Muscle of leg (tissue), 11 donors: Measurements from ENCODE around the gene PPP6R2. TPM values are rescaled to one million over a fixed set of nuclear protein-coding genes. Genes with fewer than 3 reads are reported as not detected.
A peak's percentile ranks its signal among the peaks of the same experiment; 100 is the strongest.

ENCODE experiments used
- DNase-seq: peaks from one replicate; pipeline ENCODE4 v3.0.0; 2013
- H3K27ac ChIP-seq: one replicate; pipeline ENCODE4 v1.5.1; 2013; ENCODE audit warnings: mild to moderate bottlenecking, low read length, control low read depth
- H3K27me3 ChIP-seq: one replicate; pipeline ENCODE4 v1.6.1; 2013; ENCODE audit warnings: low read length; ENCODE audit not compliant: control insufficient read depth, insufficient read depth
- H3K36me3 ChIP-seq: one replicate; pipeline ENCODE4 v1.6.1; 2013; ENCODE audit warnings: low read length; ENCODE audit not compliant: control insufficient read depth, insufficient read depth
- H3K4me1 ChIP-seq: one replicate; pipeline ENCODE4 v1.6.1; 2013; ENCODE audit warnings: low read length; ENCODE audit not compliant: control insufficient read depth, insufficient read depth
- H3K4me3 ChIP-seq: one replicate; pipeline ENCODE4 v1.5.1; 2013; ENCODE audit warnings: low read length, control low read depth
- H3K9me3 ChIP-seq: replicated peaks from 2 replicates; pipeline ENCODE4 v1.6.1; 2013; ENCODE audit warnings: low read depth, low read length; ENCODE audit not compliant: control insufficient read depth
- WGBS: methylation state at CpG from one replicate; pipeline ENCODE4 v1.1.5; 2013; ENCODE audit warnings: missing lambda C conversion rate; ENCODE audit not compliant: insufficient coverage; 5-methylcytosine and 5-hydroxymethylcytosine counted together
- polyA plus RNA-seq, 8 donors: library from polyadenylated mRNA; unstranded; fragments of 120-200 nt; gene quantifications; one replicate each; pipeline versions ENCODE4 v1.2.1 to v1.2.3, GENCODE V29; 2013; ENCODE audit warnings: inconsistent platforms in 1 of 8, low replicate concordance in 1 of 8; ENCODE audit not compliant: insufficient read length in 8 of 8, insufficient read depth in 1 of 8
- total RNA-seq: library from RNA; stranded (reverse); fragments of 120-200 nt; gene quantifications from one replicate; pipeline ENCODE4 v1.2.4, GENCODE V29; 2013

Gene PPP6R2
- total and polyA plus RNA-seq, 9 donors: 29.8 to 41.5 (median 36.4) TPM

- peaks cover 38% of the 10 kb centered on the region for H3K36me3 ChIP-seq
- H3K27ac ChIP-seq: peak overlapping the region; percentile 47
- peaks cover 58% of the 10 kb centered on the region for H3K4me1 ChIP-seq
- no peaks in the 10 kb centered on the region for H3K27me3 ChIP-seq
- H3K4me3 ChIP-seq: no peak overlapping the region
- WGBS: 50% methylated on average over 9 of the region's 25 CpGs
- H3K9me3 ChIP-seq: no peaks in the 10 kb centered on the region
- no peak for DNase-seq
Measured at GRCh38 chr22:50469377-50470305, 126.5 kb downstream of the PPP6R2 start.

GRCh38 chr22:50470491-50470890, 127.4 kb downstream of the PPP6R2 start:
- Histone ChIP-seq H3K9me3 (no peaks in the 10 kb centered on the region), H3K4me1 (peaks cover 61% of the 10 kb centered on the region), H3K27ac (peak overlapping the region; percentile 47), H3K36me3 (peaks cover 30% of the 10 kb centered on the region), H3K27me3 (no peaks in the 10 kb centered on the region), H3K4me3 (no peak overlapping the region)
- DNase-seq: no peak
- WGBS: 49% methylated on average over 6 of the region's 6 CpGs

GRCh38 chr22:50471197-50471847, 128.2 kb downstream of the PPP6R2 start:
- peaks cover 63% of the 10 kb centered on the region for H3K4me1 ChIP-seq
- 52% methylated on average over 9 of the region's 21 CpGs for WGBS
- H3K9me3 ChIP-seq: no peaks in the 10 kb centered on the region
- H3K27ac ChIP-seq: no peak overlapping the region
- no peak for DNase-seq
- no peak overlapping the region for H3K4me3 ChIP-seq
- H3K36me3 ChIP-seq: peaks cover 22% of the 10 kb centered on the region
- no peaks in the 10 kb centered on the region for H3K27me3 ChIP-seq

- H3K36me3 ChIP-seq: peaks cover 15% of the 10 kb centered on the region
- H3K27me3 ChIP-seq: no peaks in the 10 kb centered on the region
- H3K4me1 ChIP-seq: peaks cover 63% of the 10 kb centered on the region
- H3K27ac ChIP-seq: no peak overlapping the region
- 86% methylated on average over 5 of the region's 5 CpGs for WGBS
- no peak for DNase-seq
- H3K9me3 ChIP-seq: no peaks in the 10 kb centered on the region
- no peak overlapping the region for H3K4me3 ChIP-seq
Measured at GRCh38 chr22:50471962-50472361, 128.8 kb downstream of the PPP6R2 start.

- H3K27ac ChIP-seq: no peak overlapping the region
- H3K4me1 ChIP-seq: peaks cover 60% of the 10 kb centered on the region
- 85% methylated on average over 5 of the region's 6 CpGs for WGBS
- DNase-seq: no peak
- peaks cover 10% of the 10 kb centered on the region for H3K36me3 ChIP-seq
- no peaks in the 10 kb centered on the region for H3K9me3 ChIP-seq
- no peak overlapping the region for H3K4me3 ChIP-seq
- peaks cover 3% of the 10 kb centered on the region for H3K27me3 ChIP-seq
Measured at GRCh38 chr22:50473088-50473487, 130.0 kb downstream of the PPP6R2 start.

GRCh38 chr22:50473855-50474671, 130.9 kb downstream of the PPP6R2 start:
- H3K9me3 ChIP-seq: no peaks in the 10 kb centered on the region
- H3K36me3 ChIP-seq: peaks cover 10% of the 10 kb centered on the region
- WGBS: 4% methylated on average over 51 of the region's 62 CpGs
- no peak overlapping the region for H3K27ac ChIP-seq
- DNase-seq: peak; percentile 34
- peaks cover 50% of the 10 kb centered on the region for H3K4me1 ChIP-seq
- H3K27me3 ChIP-seq: peaks cover 9% of the 10 kb centered on the region
- H3K4me3 ChIP-seq: peak overlapping the region; percentile 77

- Histone ChIP-seq H3K4me3 (peak within 1 kb of the TSS; percentile 77), H3K9me3 (no peaks in the 10 kb centered on the region), H3K36me3 (peaks cover 10% of the 10 kb centered on the region), H3K27me3 (peaks cover 19% of the 10 kb centered on the region), H3K4me1 (peaks cover 43% of the 10 kb centered on the region), H3K27ac (peak within 1 kb of the TSS; percentile 55)
- peak; percentile 96 for DNase-seq
- under 1% methylated on average over 90 of the region's 97 CpGs for WGBS
Measured at GRCh38 chr22:50474710-50475651, 131.9 kb downstream of the PPP6R2 start, which contains the start of gene SBF1. Gene SBF1, minus strand, starts transcription at chr22:50475035. Its CDS starts 195 bp downstream, at chr22:50474840.

GRCh38 chr22:50475652-50476002, 132.5 kb downstream of the PPP6R2 start:
- no peak overlapping the region for H3K27ac ChIP-seq
- H3K27me3 ChIP-seq: peaks cover 25% of the 10 kb centered on the region
- 80% methylated on average over 1 of the region's 6 CpGs for WGBS
- no peak overlapping the region for H3K4me3 ChIP-seq
- H3K4me1 ChIP-seq: peaks cover 36% of the 10 kb centered on the region
- DNase-seq: no peak
- peaks cover 10% of the 10 kb centered on the region for H3K36me3 ChIP-seq
- H3K9me3 ChIP-seq: no peaks in the 10 kb centered on the region

GRCh38 chr22:50476868-50477267, 133.7 kb downstream of the PPP6R2 start:
- DNase-seq: no peak
- Histone ChIP-seq H3K4me1 (peaks cover 25% of the 10 kb centered on the region), H3K27ac (no peak overlapping the region), H3K9me3 (no peaks in the 10 kb centered on the region), H3K4me3 (no peak overlapping the region), H3K36me3 (peaks cover 4% of the 10 kb centered on the region), H3K27me3 (peaks cover 35% of the 10 kb centered on the region)
- 62% methylated on average over 6 of the region's 7 CpGs for WGBS
